Stimulated activated CD4-positive, alpha-beta T cell treated with anti-CD3 and anti-CD28 coated beads, Interleukin-1b, Interleukin-23, amount 100 ng/mL, for 1 hour (primary cell): ENCODE data around the gene S100A10.

Experiments used
- DNase-seq, 2 donors: peaks; one replicate each; pipeline ENCODE4 v3.0.0-alpha.2; 2020; ENCODE audit warnings: low read depth in 2 of 2

The S100A10 gene

GRCh38 chr1:151993734-151994496 lies at the start of gene S100A10:
Gene S100A10 (minus strand): TSS chr1:151993859. CDS start chr1:151986230, 7,629 bp downstream.
- peak in 1 of 2 donors; percentile 58 for DNase-seq

- DNase-seq: no peak
Measured at GRCh38 chr1:152042030-152042429, 48.4 kb upstream of the S100A10 start.

GRCh38 chr1:152039886-152040285 lies 46.2 kb upstream of the S100A10 start:
- no peak for DNase-seq

- DNase-seq: no peak
Measured at GRCh38 chr1:152039461-152039860, 45.8 kb upstream of the S100A10 start.

- DNase-seq: no peak
Measured at GRCh38 chr1:152038871-152039270, 45.2 kb upstream of the S100A10 start.

GRCh38 chr1:152036267-152037216 lies 42.9 kb upstream of the S100A10 start, which contains the start of gene S100A11:
Gene S100A11 (minus strand): TSS chr1:152037004. CDS start chr1:152036915, 89 bp downstream.
- peak; percentile 55 to 56 for DNase-seq

GRCh38 chr1:152035539-152036266 lies 42.0 kb upstream of the S100A10 start:
- DNase-seq: no peak

GRCh38 chr1:152034654-152035538 lies 41.2 kb upstream of the S100A10 start:
- DNase-seq: no peak

GRCh38 chr1:152034324-152034653 lies 40.6 kb upstream of the S100A10 start:
- DNase-seq: no peak

GRCh38 chr1:152029929-152030211 lies 36.2 kb upstream of the S100A10 start:
- DNase-seq: no peak

GRCh38 chr1:152029144-152029928 lies 35.7 kb upstream of the S100A10 start:
- no peak for DNase-seq

- no peak for DNase-seq
Measured at GRCh38 chr1:152026895-152027294, 33.2 kb upstream of the S100A10 start.

GRCh38 chr1:152024223-152024622 lies 30.6 kb upstream of the S100A10 start:
- no peak for DNase-seq

GRCh38 chr1:152023221-152023620 lies 29.6 kb upstream of the S100A10 start:
- no peak for DNase-seq

- no peak for DNase-seq
Measured at GRCh38 chr1:152022474-152022873, 28.8 kb upstream of the S100A10 start.

- DNase-seq: no peak
Measured at GRCh38 chr1:152021569-152021968, 27.9 kb upstream of the S100A10 start.

- no peak for DNase-seq
Measured at GRCh38 chr1:152020849-152021248, 27.2 kb upstream of the S100A10 start.

GRCh38 chr1:152018537-152018936 lies 24.9 kb upstream of the S100A10 start:
- DNase-seq: no peak

- no peak for DNase-seq
Measured at GRCh38 chr1:152015766-152016165, 22.1 kb upstream of the S100A10 start.

- no peak for DNase-seq
Measured at GRCh38 chr1:152014943-152015342, 21.3 kb upstream of the S100A10 start.
